ENCODE results near the gene SMAD3.

SMAD3 gene

DNA sequence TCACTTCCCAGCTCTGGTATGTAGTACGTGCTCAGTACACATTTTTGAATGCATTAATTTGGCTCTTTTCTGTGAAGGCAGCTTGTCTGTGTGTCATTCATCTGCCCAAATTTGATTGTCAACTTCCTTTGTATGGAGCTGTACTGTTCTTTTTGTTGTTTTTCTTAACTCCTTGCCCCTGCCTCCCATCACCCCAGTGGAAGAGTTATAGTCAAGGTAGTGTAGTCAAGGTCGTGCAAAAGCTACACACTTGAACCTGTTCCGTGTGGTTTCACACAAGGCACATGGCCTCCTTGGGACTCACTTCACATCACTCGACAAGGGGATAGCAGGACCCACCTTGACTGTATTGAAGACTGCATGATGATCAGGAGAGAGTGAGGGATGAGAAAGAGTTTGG is 37.6 kb downstream of the SMAD3 start:
- Histone ChIP-seq H3K9ac (ENCODE audit: insufficient read length, low read depth) (no peak overlapping the region), H3K4me1 (ENCODE audit: insufficient read depth, insufficient read length) (peaks cover 19% of the 10 kb centered on the region), H3K4me3 (ENCODE audit: insufficient read length, low read depth) (no peak overlapping the region), H3K27me3 (ENCODE audit: insufficient read depth, insufficient read length) (no peaks in the 10 kb centered on the region), H3K9me3 (ENCODE audit: insufficient read depth, low read length) (no peaks in the 10 kb centered on the region), H3K36me3 (ENCODE audit: insufficient read depth, insufficient read length, low read length) (peaks cover 27% of the 10 kb centered on the region)
- TF ChIP-seq SUZ12 (IDR thresholded peaks at IDR 0.05; ENCODE audit: extremely low read depth, insufficient read depth, insufficient read length) (no peak), ZNF274 (IDR thresholded peaks at IDR 0.05; ENCODE audit: low read depth, low read length) (no peak), YY1 (IDR thresholded peaks at IDR 0.05; ENCODE audit: insufficient read depth, insufficient read length) (no peak)
- no peak for DNase-seq (ENCODE audit: low read depth, low spot score)

DNA sequence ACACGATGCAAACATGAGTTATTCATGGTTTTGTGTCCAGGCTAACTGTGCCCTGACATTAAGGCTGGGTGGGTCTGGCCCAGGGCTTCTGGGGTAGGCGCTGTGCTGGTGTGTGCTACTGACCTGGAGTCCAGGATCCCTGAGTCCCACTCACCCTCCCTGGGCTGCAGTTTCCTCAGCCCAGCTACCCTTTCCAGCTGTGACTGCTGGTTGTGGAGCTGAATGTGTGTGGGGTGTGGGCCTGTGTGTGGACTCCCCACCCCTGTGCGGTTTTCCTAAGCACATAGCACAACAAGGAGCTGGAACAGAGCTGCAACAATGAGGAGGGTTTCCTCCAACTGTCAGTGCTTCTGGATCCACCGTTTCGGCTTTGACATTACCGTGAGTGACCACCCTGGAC is 38.0 kb downstream of the SMAD3 start:
- Histone ChIP-seq H3K4me3 (ENCODE audit: insufficient read length, low read depth) (no peak overlapping the region), H3K9me3 (ENCODE audit: insufficient read depth, low read length) (no peaks in the 10 kb centered on the region), H3K4me1 (ENCODE audit: insufficient read depth, insufficient read length) (peaks cover 19% of the 10 kb centered on the region), H3K9ac (ENCODE audit: insufficient read length, low read depth) (no peak overlapping the region), H3K36me3 (ENCODE audit: insufficient read depth, insufficient read length, low read length) (peaks cover 26% of the 10 kb centered on the region), H3K27me3 (ENCODE audit: insufficient read depth, insufficient read length) (no peaks in the 10 kb centered on the region)
- TF ChIP-seq ZNF274 (IDR thresholded peaks at IDR 0.05; ENCODE audit: low read depth, low read length): no peak
- no peak for TF ChIP-seq YY1 (IDR thresholded peaks at IDR 0.05; ENCODE audit: insufficient read depth, insufficient read length)
- TF ChIP-seq SUZ12 (IDR thresholded peaks at IDR 0.05; ENCODE audit: extremely low read depth, insufficient read depth, insufficient read length): no peak
- no peak for DNase-seq (ENCODE audit: low read depth, low spot score)

DNA sequence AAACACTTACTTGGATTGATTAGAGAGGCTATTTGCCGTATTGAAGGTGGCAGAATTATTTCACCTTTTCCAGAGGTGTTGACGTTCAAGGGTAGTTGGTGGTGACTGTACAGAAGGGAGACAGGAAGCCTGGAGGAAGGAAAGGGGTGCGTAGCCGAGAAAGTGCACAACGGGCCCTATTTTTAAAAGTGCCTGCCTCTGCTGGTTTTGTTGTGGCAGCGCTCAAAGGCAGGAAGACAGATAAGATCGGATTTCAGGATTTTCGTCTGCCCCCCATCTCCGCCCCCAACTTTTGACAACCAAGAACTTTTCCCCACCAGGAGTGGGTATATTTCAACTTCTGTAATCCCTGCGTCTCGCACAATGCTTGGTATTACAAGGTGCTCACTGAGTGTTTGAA is 38.5 kb downstream of the SMAD3 start:
- Histone ChIP-seq H3K9ac (ENCODE audit: insufficient read length, low read depth) (no peak overlapping the region), H3K9me3 (ENCODE audit: insufficient read depth, low read length) (no peaks in the 10 kb centered on the region), H3K4me3 (ENCODE audit: insufficient read length, low read depth) (no peak overlapping the region), H3K4me1 (ENCODE audit: insufficient read depth, insufficient read length) (peaks cover 17% of the 10 kb centered on the region), H3K36me3 (ENCODE audit: insufficient read depth, insufficient read length, low read length) (peaks cover 23% of the 10 kb centered on the region), H3K27me3 (ENCODE audit: insufficient read depth, insufficient read length) (no peaks in the 10 kb centered on the region)
- TF ChIP-seq SUZ12 (IDR thresholded peaks at IDR 0.05; ENCODE audit: extremely low read depth, insufficient read depth, insufficient read length): no peak
- no peak for TF ChIP-seq ZNF274 (IDR thresholded peaks at IDR 0.05; ENCODE audit: low read depth, low read length)
- TF ChIP-seq YY1 (IDR thresholded peaks at IDR 0.05; ENCODE audit: insufficient read depth, insufficient read length): no peak
- DNase-seq (ENCODE audit: low read depth, low spot score): no peak

DNA sequence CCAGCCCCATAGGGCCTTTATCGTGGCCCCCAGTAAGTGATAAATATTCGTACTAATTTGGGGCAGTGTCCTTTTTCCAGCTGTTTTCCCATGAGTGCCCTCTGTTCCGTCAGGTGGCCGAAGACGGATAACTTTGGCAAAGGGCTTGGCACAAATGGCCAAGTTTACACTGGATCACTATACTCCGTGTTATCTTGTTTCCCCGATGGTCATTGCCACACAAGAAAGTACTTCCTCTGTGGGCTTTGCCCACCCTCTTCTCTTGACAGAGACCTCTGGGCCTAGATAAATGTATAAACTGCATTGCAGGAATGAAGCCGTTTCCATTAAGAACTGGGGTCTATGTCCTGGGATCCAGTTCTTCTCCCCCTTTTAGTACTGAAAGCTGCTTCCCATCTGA is 39.1 kb downstream of the SMAD3 start:
- no peak overlapping the region for H3K9ac ChIP-seq (ENCODE audit: insufficient read length, low read depth)
- no peak for DNase-seq (ENCODE audit: low read depth, low spot score)
- no peaks in the 10 kb centered on the region for H3K9me3 ChIP-seq (ENCODE audit: insufficient read depth, low read length)
- H3K36me3 ChIP-seq (ENCODE audit: insufficient read depth, insufficient read length, low read length): peaks cover 17% of the 10 kb centered on the region
- TF ChIP-seq SUZ12 (IDR thresholded peaks at IDR 0.05; ENCODE audit: extremely low read depth, insufficient read depth, insufficient read length): no peak
- no peak for TF ChIP-seq YY1 (IDR thresholded peaks at IDR 0.05; ENCODE audit: insufficient read depth, insufficient read length)
- no peak for TF ChIP-seq ZNF274 (IDR thresholded peaks at IDR 0.05; ENCODE audit: low read depth, low read length)
- H3K4me1 ChIP-seq (ENCODE audit: insufficient read depth, insufficient read length): peaks cover 17% of the 10 kb centered on the region
- H3K27me3 ChIP-seq (ENCODE audit: insufficient read depth, insufficient read length): no peaks in the 10 kb centered on the region
- H3K4me3 ChIP-seq (ENCODE audit: insufficient read length, low read depth): no peak overlapping the region

DNA sequence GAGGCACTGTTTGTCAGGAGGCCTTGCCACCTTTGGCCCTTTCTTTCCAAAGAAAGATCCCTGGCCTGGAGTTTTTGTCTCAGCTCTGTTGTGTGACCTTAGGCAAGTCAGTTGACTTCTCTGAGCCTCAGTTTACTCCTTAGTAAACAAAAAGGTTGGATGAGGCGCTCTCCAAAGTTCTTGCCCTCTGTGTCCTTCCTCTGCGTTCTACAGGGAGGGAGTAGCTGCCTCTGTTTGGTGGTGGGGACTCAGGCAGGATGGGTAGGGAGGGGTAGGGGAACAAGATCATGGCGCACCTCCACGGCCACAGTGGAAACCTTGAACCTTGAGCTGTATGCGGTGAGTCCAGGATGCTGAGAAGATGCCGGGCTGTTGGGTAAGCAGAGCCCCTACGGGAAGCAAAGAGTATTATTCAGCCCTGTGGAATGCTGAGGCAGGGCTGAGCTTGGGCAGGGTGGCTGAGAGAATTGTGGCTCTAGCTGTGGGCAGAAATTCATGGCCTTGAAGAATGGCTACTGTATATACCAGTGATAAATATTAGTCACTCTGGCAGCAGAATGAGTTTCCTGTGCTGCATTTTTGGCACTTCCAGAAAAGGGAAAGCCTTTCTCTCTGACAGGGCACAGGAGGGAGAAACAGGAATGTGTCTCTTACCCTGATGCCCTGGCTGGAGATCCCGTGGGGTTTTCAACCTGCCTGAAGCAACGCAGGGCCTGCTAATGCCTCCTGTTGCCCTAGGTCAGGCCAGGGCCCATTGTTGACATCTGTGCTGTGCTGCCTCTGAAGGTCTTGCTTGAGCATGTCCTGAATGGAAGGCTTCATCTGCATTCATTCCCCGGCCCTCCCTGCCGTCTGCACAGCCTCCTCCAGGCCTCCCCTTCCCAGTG is 39.9 kb downstream of the SMAD3 start:
- Histone ChIP-seq H3K9me3 (ENCODE audit: insufficient read depth, low read length) (no peaks in the 10 kb centered on the region), H3K4me3 (ENCODE audit: insufficient read length, low read depth) (no peak overlapping the region), H3K4me1 (ENCODE audit: insufficient read depth, insufficient read length) (peaks cover 19% of the 10 kb centered on the region), H3K9ac (ENCODE audit: insufficient read length, low read depth) (no peak overlapping the region), H3K27me3 (ENCODE audit: insufficient read depth, insufficient read length) (no peaks in the 10 kb centered on the region), H3K36me3 (ENCODE audit: insufficient read depth, insufficient read length, low read length) (peaks cover 15% of the 10 kb centered on the region)
- DNase-seq (ENCODE audit: low read depth, low spot score): peak; percentile 15
- TF ChIP-seq ZNF274 (IDR thresholded peaks at IDR 0.05; ENCODE audit: low read depth, low read length): no peak
- no peak for TF ChIP-seq SUZ12 (IDR thresholded peaks at IDR 0.05; ENCODE audit: extremely low read depth, insufficient read depth, insufficient read length)
- no peak for TF ChIP-seq YY1 (IDR thresholded peaks at IDR 0.05; ENCODE audit: insufficient read depth, insufficient read length)

DNA sequence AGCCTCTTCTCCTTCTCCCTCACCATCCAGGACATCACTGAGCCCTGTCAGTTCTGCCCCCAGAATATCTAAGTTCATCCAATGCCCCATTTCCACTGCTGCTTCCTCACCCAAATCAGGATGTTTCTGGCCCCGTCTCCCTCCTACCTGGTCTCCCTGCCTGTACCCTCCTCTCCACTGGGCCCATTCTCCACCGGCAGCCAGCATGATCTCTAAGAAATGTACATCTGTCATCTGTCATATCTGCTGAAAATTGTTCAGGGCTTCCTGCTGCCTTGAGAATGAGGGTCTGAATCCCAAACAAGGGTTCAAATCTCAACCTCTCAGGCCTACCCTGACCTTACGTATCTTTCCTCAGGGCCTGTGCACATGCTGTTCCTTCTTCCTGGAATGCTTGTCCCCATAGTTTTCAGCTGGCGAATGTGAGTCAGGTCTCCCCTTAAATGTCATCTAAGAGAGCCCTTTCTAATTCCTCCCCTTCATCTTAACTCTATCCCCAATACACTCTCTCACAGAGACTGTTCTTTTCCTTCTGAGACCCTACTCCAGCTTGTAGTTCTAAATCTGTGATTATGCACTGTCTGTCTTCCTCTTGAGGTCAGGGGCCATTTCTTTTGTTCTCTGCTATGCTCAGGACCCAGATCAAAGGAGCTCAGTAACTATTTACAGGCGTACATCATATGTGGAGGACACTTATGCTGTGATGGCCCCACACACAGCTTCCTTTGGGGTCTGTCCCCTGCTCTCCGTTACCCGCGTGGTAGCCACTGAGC is 40.8 kb downstream of the SMAD3 start:
- DNase-seq (ENCODE audit: low read depth, low spot score): no peak
- Histone ChIP-seq H3K4me1 (ENCODE audit: insufficient read depth, insufficient read length) (peaks cover 19% of the 10 kb centered on the region), H3K9me3 (ENCODE audit: insufficient read depth, low read length) (peaks cover 8% of the 10 kb centered on the region), H3K9ac (ENCODE audit: insufficient read length, low read depth) (peak overlapping the region; percentile 17), H3K36me3 (ENCODE audit: insufficient read depth, insufficient read length, low read length) (peaks cover 14% of the 10 kb centered on the region), H3K27me3 (ENCODE audit: insufficient read depth, insufficient read length) (no peaks in the 10 kb centered on the region), H3K4me3 (ENCODE audit: insufficient read length, low read depth) (no peak overlapping the region)
- TF ChIP-seq ZNF274 (IDR thresholded peaks at IDR 0.05; ENCODE audit: low read depth, low read length): no peak

DNA sequence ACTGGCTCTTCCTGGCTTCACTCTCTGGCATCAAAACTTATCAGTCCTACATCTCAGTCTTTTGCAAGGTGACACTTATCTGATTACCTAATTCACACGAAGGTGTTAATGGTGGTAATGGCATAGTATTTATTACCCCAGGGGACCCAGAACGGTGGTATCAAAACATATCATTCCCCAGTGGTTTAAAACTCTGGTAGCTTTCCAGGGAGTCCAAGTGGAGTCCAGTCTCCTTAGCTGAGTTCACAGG is 41.3 kb downstream of the SMAD3 start:
- H3K36me3 ChIP-seq (ENCODE audit: insufficient read depth, insufficient read length, low read length): peaks cover 14% of the 10 kb centered on the region
- no peak for DNase-seq (ENCODE audit: low read depth, low spot score)
- no peaks in the 10 kb centered on the region for H3K27me3 ChIP-seq (ENCODE audit: insufficient read depth, insufficient read length)
- H3K4me1 ChIP-seq (ENCODE audit: insufficient read depth, insufficient read length): peaks cover 19% of the 10 kb centered on the region
- peaks cover 14% of the 10 kb centered on the region for H3K9me3 ChIP-seq (ENCODE audit: insufficient read depth, low read length)
- H3K9ac ChIP-seq (ENCODE audit: insufficient read length, low read depth): no peak overlapping the region
- H3K4me3 ChIP-seq (ENCODE audit: insufficient read length, low read depth): no peak overlapping the region
- TF ChIP-seq YY1 (IDR thresholded peaks at IDR 0.05; ENCODE audit: insufficient read depth, insufficient read length): no peak
- TF ChIP-seq SUZ12 (IDR thresholded peaks at IDR 0.05; ENCODE audit: extremely low read depth, insufficient read depth, insufficient read length): no peak
- TF ChIP-seq ZNF274 (IDR thresholded peaks at IDR 0.05; ENCODE audit: low read depth, low read length): no peak
